Mucosa of descending colon (tissue), 3 donors: Measurements from ENCODE around the gene TMEM30B. TPM values are rescaled to one million over a fixed set of nuclear protein-coding genes. Genes with fewer than 3 reads are reported as not detected.

Source experiments
- ATAC-seq: fragments of 200-7000 bp; cut with Tn5 transposase; one replicate; pipeline ENCODE4 v1.9.1; 2020; ENCODE audit warnings: mild to moderate bottlenecking, moderate library complexity
- DNase-seq, 3 donors: peaks; one replicate each; pipeline ENCODE4 v3.0.0-alpha.2; 2020
- H3K36me3 ChIP-seq: fragments of 200-600 bp; one replicate; pipeline ENCODE4 v1.8.0; 2021; ENCODE audit warnings: low read depth, mild to moderate bottlenecking
- H3K4me1 ChIP-seq: fragments of 200-600 bp; one replicate; pipeline ENCODE4 v1.8.0; 2021; ENCODE audit warnings: low read depth, mild to moderate bottlenecking
- H3K4me3 ChIP-seq: fragments of 200-600 bp; one replicate; pipeline ENCODE4 v1.8.0; 2021; ENCODE audit warnings: mild to moderate bottlenecking
- H3K9me3 ChIP-seq: fragments of 200-600 bp; one replicate; pipeline ENCODE4 v1.8.0; 2021; ENCODE audit warnings: mild to moderate bottlenecking
- CTCF ChIP-seq: fragments of 200-600 bp; IDR thresholded peaks from one replicate; pipeline ENCODE4 v1.8.0; 2022; ENCODE audit warnings: antibody characterized with exemption, mild to moderate bottlenecking
- intact Hi-C, 2 donors: fragments of 100-400 bp; cut with DNase I in 1 of 2; cut with micrococcal nuclease in 1 of 2; formaldehyde crosslinking; loops; one replicate each; pipeline versions ENCODE4 v1.11.0 to v1.11.1; 2022; cut with DNase I, micrococcal nuclease
- total RNA-seq, 3 donors: library from RNA; stranded (reverse); fragmentation: NEBNext Ultra II Directional in 2 of 3; extraction: Animal tissue kit (Norgen Biotek cat#: 25700) in 2 of 3; gene quantifications; one replicate each; pipeline versions ENCODE4 v1.2.1 to v1.2.4, GENCODE V29; 2021 to 2023
- donor health status: DM: no; HTN: no; CAD: no; lungs with moderate emphysema.
- donor health status: DM: no; HTN: no; CAD: no.
- donor health status: DM: no; HTN: yes; CAD: no.

Gene TMEM30B
- total RNA-seq, 3 donors from 2014 or later: 26.2 to 83.8 (median 54.1) TPM

GRCh38 chr14:61229475-61229888 lies 51.7 kb downstream of the TMEM30B start:
- DNase-seq: no peak
- ATAC-seq: no peak
- Histone ChIP-seq H3K4me1 (no peaks in the 10 kb centered on the region), H3K36me3 (no peaks in the 10 kb centered on the region), H3K4me3 (no peak overlapping the region), H3K9me3 (no peaks in the 10 kb centered on the region)
- intact Hi-C loops: no loop called here
- no peak for TF ChIP-seq CTCF

GRCh38 chr14:61227884-61228591 lies 53.1 kb downstream of the TMEM30B start:
- no peak for ATAC-seq
- no peaks in the 10 kb centered on the region for H3K4me1 ChIP-seq

More at GRCh38 chr14:61227884-61228591, 53.1 kb downstream of the TMEM30B start:
- DNase-seq: no peak
- intact Hi-C loops: no loop called here
- Histone ChIP-seq H3K4me3 (no peak overlapping the region), H3K36me3 (no peaks in the 10 kb centered on the region), H3K9me3 (no peaks in the 10 kb centered on the region)
- no peak for TF ChIP-seq CTCF

Other genes starting within 250 kb of the TMEM30B start
- gene PRKCH, start 40.2 kb upstream of the TMEM30B start, total RNA-seq: 10 to 100 TPM; 12.3 to 15.4 (median 14.8) TPM